ENCODE results near the gene MGLL.

The MGLL gene

GRCh38 chr3:127735767-127736693, 86.3 kb downstream of the MGLL start:
- DNase-seq: no peak

GRCh38 chr3:127734754-127735473, 87.4 kb downstream of the MGLL start:
- no peak for DNase-seq

DNA sequence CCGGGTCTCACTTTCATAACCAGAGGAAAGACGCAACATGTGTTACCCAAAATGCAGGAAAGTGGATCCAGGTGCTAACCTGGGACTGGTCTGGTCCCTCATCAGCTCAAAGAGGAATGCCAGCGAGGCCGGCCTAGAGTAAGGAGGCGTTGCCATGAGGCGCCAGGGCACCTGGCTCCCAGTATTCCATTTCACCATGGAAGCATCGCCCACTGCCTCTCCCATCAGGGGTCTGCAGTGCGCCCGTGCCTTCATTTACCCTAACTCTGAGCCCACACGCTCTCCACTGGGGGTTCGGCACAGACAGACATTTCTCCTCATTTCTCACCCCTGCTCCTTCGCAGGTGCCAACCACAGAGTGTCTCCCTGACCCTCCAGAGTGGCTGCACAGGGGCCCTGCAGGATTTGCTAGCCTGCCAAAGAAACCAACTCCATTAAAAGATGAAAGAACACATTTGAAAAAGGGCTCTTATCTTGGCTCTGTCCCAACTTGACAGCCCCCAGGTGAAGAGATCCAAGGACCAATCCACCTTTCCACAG, 88.1 kb downstream of the MGLL start:
- DNase-seq: no peak

DNA sequence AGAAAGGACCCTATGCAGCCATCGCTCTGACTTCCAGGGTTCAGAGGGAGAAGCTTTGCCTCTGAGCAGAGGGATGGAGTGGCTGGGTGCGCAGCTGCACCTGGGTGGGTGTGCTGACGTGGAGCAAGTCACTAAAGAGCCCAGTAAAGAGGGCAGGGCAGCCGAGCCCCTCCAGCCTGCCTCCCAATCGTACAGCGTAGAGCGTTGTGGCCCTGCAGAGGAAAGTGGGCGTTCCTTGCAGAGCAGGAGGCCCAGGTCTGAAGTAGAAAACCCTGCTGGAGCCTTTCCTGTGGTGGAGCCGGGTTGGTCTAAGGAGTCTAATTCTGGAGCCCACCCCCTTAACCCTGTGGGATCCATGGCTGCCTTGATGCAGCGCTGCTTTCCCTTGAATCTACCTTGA, 88.5 kb downstream of the MGLL start:
- DNase-seq: no peak

DNA sequence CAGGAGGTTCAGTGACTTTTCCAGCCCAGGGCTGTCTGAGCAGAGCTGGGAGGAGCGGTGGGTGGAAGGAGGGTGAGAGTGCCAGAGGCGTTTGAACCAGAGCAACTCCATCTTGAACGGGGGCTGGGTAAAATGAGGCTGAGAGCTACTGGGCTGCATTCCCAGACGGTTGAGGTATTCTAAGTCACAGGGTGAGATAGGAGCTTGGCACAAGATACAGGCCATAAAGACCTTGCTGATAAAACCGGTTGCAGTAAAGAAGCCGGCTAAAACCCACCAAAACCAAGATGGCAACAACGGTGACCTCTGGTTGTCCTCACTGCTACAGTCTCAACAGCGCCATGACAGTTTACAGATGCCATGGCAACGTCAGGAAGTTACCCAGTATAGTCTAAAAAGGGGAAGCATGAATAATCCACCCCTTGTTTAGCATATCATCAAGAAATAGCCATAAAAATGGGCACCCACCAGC, 89.4 kb downstream of the MGLL start:
- DNase-seq: no peak

- no peak for DNase-seq
Measured at GRCh38 chr3:127732303-127732702, 90.0 kb downstream of the MGLL start.

DNA sequence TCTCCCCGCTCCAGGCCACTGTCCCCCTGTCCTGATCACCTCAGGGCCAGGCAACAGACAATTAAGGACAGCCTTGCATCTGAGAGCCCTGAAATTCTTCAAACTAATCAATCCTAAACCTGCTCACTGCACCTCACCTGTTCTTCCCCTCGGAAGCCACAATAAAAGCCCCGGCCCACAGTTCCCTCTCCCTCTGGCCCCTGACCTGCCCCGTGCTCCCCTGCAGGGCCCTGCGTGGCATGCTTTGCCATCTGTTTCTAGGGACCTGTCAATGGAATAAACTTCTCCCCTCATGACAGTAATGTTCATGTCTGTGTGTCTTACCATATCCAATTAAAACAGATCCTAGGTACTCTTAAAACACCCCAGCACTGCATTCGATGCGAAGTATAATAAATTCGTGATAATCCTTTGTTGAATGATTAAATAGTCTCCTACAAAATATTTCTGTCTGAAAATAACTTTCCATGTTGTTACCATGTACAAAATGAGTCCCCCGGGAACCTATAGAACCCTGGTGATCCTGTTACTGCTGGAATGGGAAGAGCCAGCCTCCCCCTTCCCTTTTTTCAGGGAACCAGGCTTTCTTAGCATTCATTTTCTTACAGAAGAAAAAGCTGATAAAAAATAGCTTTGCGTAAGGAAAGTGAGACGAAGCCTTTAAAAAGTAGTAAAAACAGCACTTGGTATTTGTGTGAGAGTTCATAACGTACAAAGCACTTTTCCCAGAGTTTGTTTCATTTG, 90.6 kb downstream of the MGLL start:
- DNase-seq: no peak

DNA sequence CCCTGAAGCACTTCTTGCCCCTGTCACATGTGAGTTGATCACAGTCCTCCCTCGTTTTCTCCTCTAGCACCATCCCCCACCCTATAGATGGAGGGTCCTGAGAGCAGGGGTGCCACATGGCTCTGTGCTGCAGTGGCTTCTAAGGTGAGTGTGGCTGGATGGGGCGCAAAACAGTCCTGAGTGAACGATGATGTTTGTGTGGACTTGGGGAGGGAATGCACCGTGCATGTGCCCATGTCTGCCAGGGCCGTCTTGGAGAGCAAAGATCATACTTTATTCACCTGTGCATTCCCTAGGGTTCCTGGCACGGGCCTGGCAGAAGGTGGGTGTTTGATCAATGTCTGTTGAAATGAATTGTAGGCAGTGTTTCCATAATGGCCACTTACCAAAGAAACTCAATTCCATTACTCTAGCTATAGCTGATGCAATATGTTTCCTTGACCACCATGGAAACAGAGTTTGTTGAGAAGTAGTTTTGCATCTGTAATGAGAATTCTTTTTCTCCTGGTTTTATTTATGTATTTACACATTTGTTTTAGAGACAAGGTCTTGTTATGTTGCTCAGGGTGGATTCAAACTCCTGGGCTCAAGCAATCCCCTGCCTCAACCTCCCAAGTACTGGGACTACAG, 91.5 kb downstream of the MGLL start:
- no peak for DNase-seq

DNA sequence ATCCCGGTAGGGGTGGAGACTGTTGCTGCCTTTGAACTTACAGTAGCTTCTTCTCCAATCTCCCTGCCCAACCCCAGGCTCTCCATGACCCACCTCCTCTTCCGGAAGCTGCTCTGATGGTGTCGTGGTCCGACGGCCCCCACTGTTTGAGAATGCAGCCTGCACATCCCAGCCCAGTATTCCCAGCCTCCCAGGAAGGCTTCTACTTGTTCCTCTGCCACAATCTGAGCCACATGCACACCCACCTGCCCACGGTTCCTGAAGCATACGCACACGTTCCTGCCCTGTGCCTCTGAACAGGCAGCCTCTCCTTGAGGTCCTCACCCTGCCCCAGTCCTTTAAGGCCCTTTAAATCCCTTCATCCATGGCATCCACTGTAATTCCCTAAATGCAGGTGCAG, 92.1 kb downstream of the MGLL start:
- no peak for DNase-seq

DNA sequence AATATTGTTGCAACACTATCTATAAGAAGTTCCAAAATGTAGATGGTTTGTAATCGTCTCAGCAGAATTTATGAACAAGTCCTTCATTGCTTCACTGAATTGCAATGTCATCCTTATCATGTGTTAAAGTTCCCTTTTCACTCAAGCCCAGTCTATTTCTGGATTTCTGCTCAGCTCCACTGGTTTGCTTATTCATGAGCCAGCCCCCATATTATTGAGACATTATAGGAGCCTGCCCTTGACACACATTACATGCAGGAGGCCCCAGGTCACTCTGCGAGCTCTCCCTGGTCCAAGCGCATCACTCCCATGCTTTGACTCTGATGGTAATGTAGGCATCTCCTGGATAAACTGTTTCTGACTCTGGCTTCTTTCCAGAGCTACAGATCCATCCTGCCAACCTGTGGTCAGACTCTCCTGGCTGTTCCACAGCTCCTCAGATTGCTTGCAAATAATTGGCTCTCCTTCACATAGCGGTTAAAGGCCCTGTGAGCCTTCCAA, 92.7 kb downstream of the MGLL start:
- no peak for DNase-seq

DNA sequence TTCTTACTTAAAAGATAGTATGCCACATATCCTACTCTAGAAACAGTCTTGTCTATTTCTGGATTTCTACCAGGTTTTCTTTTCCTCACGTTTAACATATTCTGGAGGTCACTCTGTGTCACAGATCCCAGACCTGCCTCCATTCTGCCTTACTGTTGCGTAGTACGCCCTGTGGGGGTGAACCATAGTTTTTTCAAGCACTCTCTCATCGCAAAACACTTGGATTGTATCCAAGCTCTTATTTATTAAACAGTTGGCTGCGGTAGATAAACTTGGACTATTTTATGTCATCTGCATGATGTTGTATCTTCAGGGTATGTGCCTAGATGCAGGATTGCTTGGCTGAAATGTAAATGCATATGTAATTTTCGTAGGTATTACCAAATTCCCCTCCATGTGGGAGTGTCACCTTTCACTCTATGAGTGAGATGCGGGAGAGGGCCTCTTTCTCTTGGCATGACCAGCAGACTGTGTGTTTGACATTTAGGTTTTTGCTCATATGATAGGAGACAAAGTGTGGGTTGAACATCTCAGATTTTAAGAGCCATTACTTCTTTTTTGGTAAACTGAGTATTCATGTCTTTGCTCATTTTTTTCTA, 93.8 kb downstream of the MGLL start:
- DNase-seq: no peak

DNA sequence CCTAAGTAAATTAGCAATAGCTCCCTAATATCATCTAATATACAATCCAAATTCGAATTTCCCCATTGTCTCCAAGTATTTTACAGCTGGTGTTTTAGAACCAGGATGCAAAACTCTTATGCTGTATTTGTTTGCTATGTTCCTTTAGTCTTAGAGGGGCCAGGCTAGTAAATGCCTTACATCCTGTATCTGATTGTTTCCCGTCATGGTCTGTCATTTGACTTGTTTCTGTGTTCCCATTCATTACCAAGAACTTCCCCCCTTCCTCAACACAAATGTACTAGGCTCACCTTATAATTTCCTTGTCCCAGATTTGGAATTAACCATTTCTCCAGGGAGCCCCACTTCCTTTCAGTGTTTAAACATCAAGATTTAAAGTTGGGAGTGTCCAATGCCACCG, 95.4 kb downstream of the MGLL start:
- DNase-seq: no peak

- peak; percentile 55 for DNase-seq
Measured at GRCh38 chr3:127723011-127723567, 99.2 kb downstream of the MGLL start.

DNA sequence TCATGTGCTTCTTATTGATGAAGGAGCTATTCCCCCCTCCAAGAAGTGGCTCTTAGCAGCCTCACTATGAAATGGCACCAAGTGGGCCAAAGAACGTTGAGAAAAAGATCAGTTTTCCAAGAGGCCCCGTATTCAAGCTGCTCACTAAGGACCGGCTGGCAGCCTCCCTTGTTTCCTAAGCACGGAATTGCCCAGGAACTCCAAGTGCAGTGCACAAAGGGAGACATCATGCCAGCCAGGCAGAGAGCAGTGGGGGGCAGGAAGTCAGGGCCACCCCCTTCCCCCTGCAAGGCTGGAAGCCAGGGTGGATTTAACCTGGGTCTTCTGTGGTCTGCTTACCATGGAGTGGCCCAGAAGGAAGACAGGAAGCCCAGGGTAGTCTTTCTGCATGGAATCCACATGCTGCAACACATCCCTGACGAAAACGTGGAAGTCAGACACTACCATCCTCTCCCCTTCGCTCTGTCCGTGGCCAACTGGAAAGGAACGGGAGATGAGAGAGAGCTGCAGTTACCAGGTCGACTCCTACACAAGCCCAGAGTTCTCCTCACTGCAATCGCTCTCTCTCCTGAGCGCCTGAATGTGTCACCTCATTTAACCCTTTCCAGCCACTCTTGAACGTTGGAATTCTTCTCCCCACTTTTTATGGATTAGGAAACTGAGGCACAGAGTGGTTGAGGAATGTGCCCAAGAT, 100.1 kb downstream of the MGLL start:
- DNase-seq: no peak

- no peak for DNase-seq
Measured at GRCh38 chr3:127720985-127721935, 101.1 kb downstream of the MGLL start.

- no peak for DNase-seq
Measured at GRCh38 chr3:127720161-127720823, 102.0 kb downstream of the MGLL start.

DNA sequence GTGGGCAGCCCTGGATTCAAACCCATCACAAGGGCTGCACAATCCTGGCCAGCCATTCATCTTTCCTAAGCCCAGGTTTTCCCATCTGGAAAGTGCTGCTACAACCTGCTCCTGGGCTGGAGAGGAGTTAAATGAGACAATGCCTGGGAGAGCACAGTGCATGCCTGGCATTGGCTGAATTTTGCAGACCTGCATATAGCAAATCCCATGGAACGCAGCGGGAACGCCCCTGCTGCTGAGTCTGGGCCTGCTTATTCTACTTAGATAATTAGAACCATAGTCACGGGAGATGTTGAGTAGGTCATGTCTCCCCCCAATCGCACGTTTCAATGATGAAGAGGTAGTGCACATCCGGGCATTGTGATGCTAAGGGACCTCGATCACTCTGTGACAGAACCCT, 102.9 kb downstream of the MGLL start:
- no peak for DNase-seq

GRCh38 chr3:127718916-127719290, 103.4 kb downstream of the MGLL start:
- no peak for DNase-seq

DNA sequence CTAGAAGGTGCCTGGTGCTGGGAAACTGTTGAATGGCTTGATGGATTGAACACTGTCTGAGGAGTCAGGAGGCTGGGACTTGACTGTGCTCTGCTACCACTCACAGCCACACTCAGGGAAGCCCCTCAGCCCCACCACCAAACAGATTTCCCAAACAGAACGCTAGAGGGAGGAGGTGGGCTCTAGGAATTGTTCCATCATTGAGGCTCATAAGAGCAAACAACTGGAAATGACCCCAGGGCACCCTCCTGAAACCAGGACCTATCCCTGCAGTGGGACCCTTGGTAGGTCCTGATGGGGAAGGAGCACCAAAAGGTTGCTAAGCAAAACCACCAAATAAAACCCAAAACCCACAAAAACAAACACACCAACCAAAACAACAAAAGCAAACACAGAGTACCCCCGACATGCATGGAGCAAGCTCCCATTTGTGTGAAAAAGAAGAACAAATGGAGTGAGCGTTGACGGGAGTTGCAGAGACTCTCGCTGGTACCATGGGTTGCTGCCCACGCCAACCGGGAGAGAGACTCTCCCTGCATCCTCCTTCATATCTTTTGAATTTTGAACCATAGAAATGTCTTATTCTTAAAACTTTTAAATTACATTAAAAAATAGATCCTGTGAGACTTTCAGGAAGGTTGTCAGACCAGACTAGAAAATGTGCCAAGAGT, 103.9 kb downstream of the MGLL start:
- no peak for DNase-seq

All from NCI-H146 (cell line).